ENCODE measurements around the gene SLC22A31. TPM values are rescaled to one million over a fixed set of nuclear protein-coding genes. Genes with fewer than 3 reads are reported as not detected.
A peak's percentile ranks its signal among the peaks of the same experiment; 100 is the strongest.

The SLC22A31 gene
- total RNA-seq, 1 donor from 2014 or later: 6.1 TPM

- H3K4me3 ChIP-seq (ENCODE audit: low read depth, low read length): no peak overlapping the region
- H3K36me3 ChIP-seq (ENCODE audit: control insufficient read depth, insufficient read depth, low read length): peaks cover 5% of the 10 kb centered on the region
- no peak for DNase-seq (ENCODE audit: low read depth)
- H3K27me3 ChIP-seq (ENCODE audit: control insufficient read depth, insufficient read depth, low read length): no peaks in the 10 kb centered on the region
- TF ChIP-seq, protein P1, sequence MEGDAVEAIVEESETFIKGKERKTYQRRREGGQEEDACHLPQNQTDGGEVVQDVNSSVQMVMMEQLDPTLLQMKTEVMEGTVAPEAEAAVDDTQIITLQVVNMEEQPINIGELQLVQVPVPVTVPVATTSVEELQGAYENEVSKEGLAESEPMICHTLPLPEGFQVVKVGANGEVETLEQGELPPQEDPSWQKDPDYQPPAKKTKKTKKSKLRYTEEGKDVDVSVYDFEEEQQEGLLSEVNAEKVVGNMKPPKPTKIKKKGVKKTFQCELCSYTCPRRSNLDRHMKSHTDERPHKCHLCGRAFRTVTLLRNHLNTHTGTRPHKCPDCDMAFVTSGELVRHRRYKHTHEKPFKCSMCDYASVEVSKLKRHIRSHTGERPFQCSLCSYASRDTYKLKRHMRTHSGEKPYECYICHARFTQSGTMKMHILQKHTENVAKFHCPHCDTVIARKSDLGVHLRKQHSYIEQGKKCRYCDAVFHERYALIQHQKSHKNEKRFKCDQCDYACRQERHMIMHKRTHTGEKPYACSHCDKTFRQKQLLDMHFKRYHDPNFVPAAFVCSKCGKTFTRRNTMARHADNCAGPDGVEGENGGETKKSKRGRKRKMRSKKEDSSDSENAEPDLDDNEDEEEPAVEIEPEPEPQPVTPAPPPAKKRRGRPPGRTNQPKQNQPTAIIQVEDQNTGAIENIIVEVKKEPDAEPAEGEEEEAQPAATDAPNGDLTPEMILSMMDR (IDR thresholded peaks at IDR 0.05; ENCODE audit: insufficient read depth, low read length, poor library complexity, severe bottlenecking): no peak
Measured at GRCh38 chr16:89219365-89219764, 19.0 kb upstream of the SLC22A31 start.

- Histone ChIP-seq H3K4me3 (ENCODE audit: low read depth, low read length) (peak within 1 kb of the TSS; percentile 88), H3K36me3 (ENCODE audit: control insufficient read depth, insufficient read depth, low read length) (peaks cover 2% of the 10 kb centered on the region), H3K27me3 (ENCODE audit: control insufficient read depth, insufficient read depth, low read length) (no peaks in the 10 kb centered on the region)
- no peak for DNase-seq (ENCODE audit: low read depth)
- TF ChIP-seq, protein P1 (IDR thresholded peaks at IDR 0.05; ENCODE audit: insufficient read depth, low read length, poor library complexity, severe bottlenecking): no peak
Measured at GRCh38 chr16:89217388-89218191, 17.3 kb upstream of the SLC22A31 start, which contains the start of gene ZNF778. Gene ZNF778 (plus strand): TSS chr16:89217703. CDS start chr16:89221128, 3,425 bp downstream.

GRCh38 chr16:89217138-89217387 lies 16.7 kb upstream of the SLC22A31 start:
- Histone ChIP-seq H3K27me3 (ENCODE audit: control insufficient read depth, insufficient read depth, low read length) (no peaks in the 10 kb centered on the region), H3K4me3 (ENCODE audit: low read depth, low read length) (peak overlapping the region; percentile 88), H3K36me3 (ENCODE audit: control insufficient read depth, insufficient read depth, low read length) (peaks cover 2% of the 10 kb centered on the region)
- TF ChIP-seq, protein P1 (IDR thresholded peaks at IDR 0.05; ENCODE audit: insufficient read depth, low read length, poor library complexity, severe bottlenecking): no peak
- DNase-seq (ENCODE audit: low read depth): no peak

GRCh38 chr16:89216315-89217137 lies 16.2 kb upstream of the SLC22A31 start:
- TF ChIP-seq, protein P1 (IDR thresholded peaks at IDR 0.05; ENCODE audit: insufficient read depth, low read length, poor library complexity, severe bottlenecking): peak; percentile 73
- DNase-seq (ENCODE audit: low read depth): no peak
- Histone ChIP-seq H3K36me3 (ENCODE audit: control insufficient read depth, insufficient read depth, low read length) (no peaks in the 10 kb centered on the region), H3K4me3 (ENCODE audit: low read depth, low read length) (peak overlapping the region; percentile 88), H3K27me3 (ENCODE audit: control insufficient read depth, insufficient read depth, low read length) (no peaks in the 10 kb centered on the region)

- DNase-seq (ENCODE audit: low read depth): no peak
- Histone ChIP-seq H3K4me3 (ENCODE audit: low read depth, low read length) (no peak overlapping the region), H3K27me3 (ENCODE audit: control insufficient read depth, insufficient read depth, low read length) (peaks cover 6% of the 10 kb centered on the region), H3K36me3 (ENCODE audit: control insufficient read depth, insufficient read depth, low read length) (no peaks in the 10 kb centered on the region)
- TF ChIP-seq, protein P1 (IDR thresholded peaks at IDR 0.05; ENCODE audit: insufficient read depth, low read length, poor library complexity, severe bottlenecking): no peak
Measured at GRCh38 chr16:89210904-89211515, 10.7 kb upstream of the SLC22A31 start.
